ENCODE results near the gene ZNF398.

Gene ZNF398

DNA sequence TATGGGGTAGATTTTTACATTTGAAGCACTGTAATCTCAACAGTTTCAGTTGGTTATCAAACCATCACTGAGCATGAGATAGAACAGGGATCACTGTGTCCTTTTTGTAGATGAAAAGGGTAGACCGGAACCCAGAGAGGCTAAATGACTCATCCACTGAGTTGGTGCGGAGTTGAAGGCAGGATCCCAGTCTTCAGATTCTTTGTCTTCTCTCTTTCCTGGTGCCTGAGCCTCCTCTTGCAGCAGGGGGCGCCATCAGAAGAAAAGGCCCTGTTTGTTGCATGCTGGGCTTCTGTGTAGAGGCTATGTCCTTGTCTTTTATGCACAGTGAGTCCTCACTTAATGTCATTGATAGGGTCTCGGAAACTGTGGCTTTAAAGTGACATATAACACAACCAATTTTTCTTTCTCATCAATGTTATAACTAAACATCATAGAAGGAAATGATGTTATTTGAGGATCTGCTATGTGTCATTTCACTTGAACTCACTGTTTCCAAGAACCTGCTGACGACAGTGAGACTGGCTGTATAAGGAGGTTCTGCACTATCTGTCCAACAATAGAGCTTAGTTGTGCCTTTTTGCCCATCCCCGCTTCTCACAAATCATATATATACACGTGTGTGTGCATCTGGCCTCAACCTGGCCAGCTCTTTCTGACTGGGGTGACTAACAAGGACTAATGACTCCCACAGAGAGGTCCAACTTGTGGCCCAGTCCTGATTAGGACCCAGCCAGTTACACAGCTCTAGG lies 62.4 kb downstream of the ZNF398 start:
- TF ChIP-seq RAD21 (IDR thresholded peaks at IDR 0.05; ENCODE audit: low read depth) = 0 out of 2 replicates have a peak, but pooled peaks have one; percentile 24
- TF ChIP-seq YY1 (IDR thresholded peaks at IDR 0.05; ENCODE audit: low read depth) = no peak

DNA sequence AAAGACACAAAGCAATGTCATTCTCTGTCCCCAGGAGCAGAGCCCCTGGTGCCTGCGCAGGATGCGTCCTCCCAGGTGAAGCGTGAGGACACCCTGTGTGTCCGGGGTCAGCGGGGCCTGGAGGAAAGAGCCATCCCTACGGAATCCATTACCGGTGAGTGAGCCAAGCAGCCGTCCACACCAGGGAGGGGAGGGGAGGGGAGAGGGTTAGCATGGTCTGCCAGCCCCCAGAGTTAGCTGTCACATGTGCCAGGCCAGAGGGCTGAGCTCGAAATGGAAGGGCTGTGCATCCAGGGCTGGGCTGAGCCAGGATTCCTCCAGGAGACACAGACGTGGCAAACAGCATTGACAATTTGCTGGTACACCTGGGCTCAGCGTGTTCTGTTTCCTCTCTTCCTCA lies 63.3 kb downstream of the ZNF398 start:
- no peak for TF ChIP-seq CREB1 (IDR thresholded peaks at IDR 0.05; ENCODE audit: low read depth)

GRCh38 chr7:149214020-149214720 lies 66.9 kb downstream of the ZNF398 start:
- TF ChIP-seq FOXM1 (IDR thresholded peaks at IDR 0.05; ENCODE audit: borderline replicate concordance, low read depth) (no peak), TCF12 (IDR thresholded peaks at IDR 0.05; ENCODE audit: low read depth) (no peak), ZBTB7A (IDR thresholded peaks at IDR 0.05; ENCODE audit: low read depth) (no peak), TEAD4 (IDR thresholded peaks at IDR 0.05) (no peak), RAD21 (IDR thresholded peaks at IDR 0.05; ENCODE audit: low read depth) (no peak), MAX (IDR thresholded peaks at IDR 0.05) (no peak), EP300 (IDR thresholded peaks at IDR 0.05; ENCODE audit: borderline replicate concordance) (no peak), CREB1 (IDR thresholded peaks at IDR 0.05; ENCODE audit: low read depth) (no peak), YY1 (IDR thresholded peaks at IDR 0.05; ENCODE audit: low read depth) (no peak), NFIC (IDR thresholded peaks at IDR 0.05) (no peak)
- TF ChIP-seq, protein P1, sequence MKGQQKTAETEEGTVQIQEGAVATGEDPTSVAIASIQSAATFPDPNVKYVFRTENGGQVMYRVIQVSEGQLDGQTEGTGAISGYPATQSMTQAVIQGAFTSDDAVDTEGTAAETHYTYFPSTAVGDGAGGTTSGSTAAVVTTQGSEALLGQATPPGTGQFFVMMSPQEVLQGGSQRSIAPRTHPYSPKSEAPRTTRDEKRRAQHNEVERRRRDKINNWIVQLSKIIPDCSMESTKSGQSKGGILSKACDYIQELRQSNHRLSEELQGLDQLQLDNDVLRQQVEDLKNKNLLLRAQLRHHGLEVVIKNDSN (IDR thresholded peaks at IDR 0.05) = no peak
- TF ChIP-seq, protein P2, sequence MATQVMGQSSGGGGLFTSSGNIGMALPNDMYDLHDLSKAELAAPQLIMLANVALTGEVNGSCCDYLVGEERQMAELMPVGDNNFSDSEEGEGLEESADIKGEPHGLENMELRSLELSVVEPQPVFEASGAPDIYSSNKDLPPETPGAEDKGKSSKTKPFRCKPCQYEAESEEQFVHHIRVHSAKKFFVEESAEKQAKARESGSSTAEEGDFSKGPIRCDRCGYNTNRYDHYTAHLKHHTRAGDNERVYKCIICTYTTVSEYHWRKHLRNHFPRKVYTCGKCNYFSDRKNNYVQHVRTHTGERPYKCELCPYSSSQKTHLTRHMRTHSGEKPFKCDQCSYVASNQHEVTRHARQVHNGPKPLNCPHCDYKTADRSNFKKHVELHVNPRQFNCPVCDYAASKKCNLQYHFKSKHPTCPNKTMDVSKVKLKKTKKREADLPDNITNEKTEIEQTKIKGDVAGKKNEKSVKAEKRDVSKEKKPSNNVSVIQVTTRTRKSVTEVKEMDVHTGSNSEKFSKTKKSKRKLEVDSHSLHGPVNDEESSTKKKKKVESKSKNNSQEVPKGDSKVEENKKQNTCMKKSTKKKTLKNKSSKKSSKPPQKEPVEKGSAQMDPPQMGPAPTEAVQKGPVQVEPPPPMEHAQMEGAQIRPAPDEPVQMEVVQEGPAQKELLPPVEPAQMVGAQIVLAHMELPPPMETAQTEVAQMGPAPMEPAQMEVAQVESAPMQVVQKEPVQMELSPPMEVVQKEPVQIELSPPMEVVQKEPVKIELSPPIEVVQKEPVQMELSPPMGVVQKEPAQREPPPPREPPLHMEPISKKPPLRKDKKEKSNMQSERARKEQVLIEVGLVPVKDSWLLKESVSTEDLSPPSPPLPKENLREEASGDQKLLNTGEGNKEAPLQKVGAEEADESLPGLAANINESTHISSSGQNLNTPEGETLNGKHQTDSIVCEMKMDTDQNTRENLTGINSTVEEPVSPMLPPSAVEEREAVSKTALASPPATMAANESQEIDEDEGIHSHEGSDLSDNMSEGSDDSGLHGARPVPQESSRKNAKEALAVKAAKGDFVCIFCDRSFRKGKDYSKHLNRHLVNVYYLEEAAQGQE (IDR thresholded peaks at IDR 0.05; ENCODE audit: low read depth) = no peak

DNA sequence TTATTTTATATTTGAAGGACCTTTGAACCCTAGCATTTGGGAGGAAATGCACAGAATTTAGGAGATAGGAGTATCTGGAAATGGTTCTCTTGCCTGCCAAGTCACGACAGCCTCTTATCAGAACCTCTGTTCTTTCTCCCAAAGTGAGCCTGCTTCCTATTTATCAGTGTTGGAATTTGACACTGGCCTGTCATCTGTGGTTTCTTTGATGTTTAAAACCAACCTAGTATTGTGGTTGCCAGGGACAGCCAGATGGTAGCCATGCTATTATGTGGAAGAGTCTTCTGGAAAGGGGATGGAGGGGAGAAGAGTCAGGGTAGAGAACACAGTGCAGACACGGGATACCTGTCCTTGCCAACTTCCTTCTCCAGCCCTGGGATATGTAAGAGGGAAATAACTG lies 69.1 kb downstream of the ZNF398 start:
- TF ChIP-seq, protein P2 (IDR thresholded peaks at IDR 0.05; ENCODE audit: low read depth) = no peak
- TF ChIP-seq MAX (IDR thresholded peaks at IDR 0.05) (no peak), RAD21 (IDR thresholded peaks at IDR 0.05; ENCODE audit: low read depth) (no peak), TAF1 (IDR thresholded peaks at IDR 0.05; ENCODE audit: low read depth) (no peak)

DNA sequence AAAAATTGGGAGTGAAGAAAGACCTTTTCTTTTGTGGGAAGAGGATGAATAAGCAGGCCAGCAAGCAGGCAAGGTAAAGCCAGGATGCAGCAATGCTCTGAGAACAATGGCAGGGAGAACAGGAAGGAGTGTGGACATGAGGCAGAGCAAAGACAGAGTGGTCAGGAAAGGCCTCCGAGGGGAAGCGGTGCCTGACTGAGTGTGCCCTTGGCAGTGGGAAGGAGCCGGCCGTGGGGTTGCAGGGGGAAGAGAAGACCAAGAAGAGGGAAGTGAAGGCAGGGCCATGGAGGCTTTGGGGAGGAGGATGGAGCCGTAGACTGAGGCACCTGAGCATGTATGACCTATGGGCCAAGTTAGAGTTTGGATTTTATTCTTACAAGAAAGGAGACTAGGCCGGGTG lies 70.3 kb downstream of the ZNF398 start:
- TF ChIP-seq RAD21 (IDR thresholded peaks at IDR 0.05; ENCODE audit: low read depth) (no peak), ZBTB7A (IDR thresholded peaks at IDR 0.05; ENCODE audit: low read depth) (no peak), EGR1 (IDR thresholded peaks at IDR 0.05) (no peak), CREB1 (IDR thresholded peaks at IDR 0.05; ENCODE audit: low read depth) (no peak), FOXM1 (IDR thresholded peaks at IDR 0.05; ENCODE audit: borderline replicate concordance, low read depth) (no peak), CEBPB (IDR thresholded peaks at IDR 0.05) (no peak), TEAD4 (IDR thresholded peaks at IDR 0.05) (no peak), NFIC (IDR thresholded peaks at IDR 0.05) (no peak), YY1 (IDR thresholded peaks at IDR 0.05; ENCODE audit: low read depth) (no peak), TCF12 (IDR thresholded peaks at IDR 0.05; ENCODE audit: low read depth) (no peak), MAX (IDR thresholded peaks at IDR 0.05) (no peak), TAF1 (IDR thresholded peaks at IDR 0.05; ENCODE audit: low read depth) (no peak), EP300 (IDR thresholded peaks at IDR 0.05; ENCODE audit: borderline replicate concordance) (no peak)
- TF ChIP-seq, protein P2 (IDR thresholded peaks at IDR 0.05; ENCODE audit: low read depth) = no peak
- TF ChIP-seq, protein P1 (IDR thresholded peaks at IDR 0.05) = no peak

All from Ishikawa (cell line).